Measurements from ENCODE around the gene STARD3. TPM values are rescaled to one million over a fixed set of nuclear protein-coding genes. Genes with fewer than 3 reads are reported as not detected.

STARD3 gene
- total and polyA plus RNA-seq, 2 of the 13 experiments (the other 11 are each of a cell fraction or from before 2014, with no cell fraction given), result 34.6 to 100 TPM

- TF ChIP-seq MXD1 (CRISPR knock-in tag; IDR thresholded peaks at IDR 0.05) (peak; percentile 82), SAFB2 (CRISPR knock-in tag; IDR thresholded peaks at IDR 0.05; ENCODE audit: borderline replicate concordance, low read depth) (peak; percentile 95; the same call in 1 of the 2 replicates), MTF2 (CRISPR knock-in tag; IDR thresholded peaks at IDR 0.05; ENCODE audit: borderline replicate concordance) (peak; percentile 97; the same call in 1 of the 2 replicates), MBD4 (IDR thresholded peaks at IDR 0.05; ENCODE audit: borderline replicate concordance, low read length) (no peak), FOXP1 (IDR thresholded peaks at IDR 0.05) (no peak), FOXP1 (CRISPR knock-in tag; IDR thresholded peaks at IDR 0.05) (no peak), ZNF747 (CRISPR knock-in tag; IDR thresholded peaks at IDR 0.05; ENCODE audit: borderline replicate concordance) (peak; percentile 75; the same call in 1 of the 2 replicates), ZNF530 (CRISPR knock-in tag; IDR thresholded peaks at IDR 0.05; ENCODE audit: low read depth) (no peak), ZNF687 (CRISPR knock-in tag; IDR thresholded peaks at IDR 0.05) (peak; percentile 94), SKIL (CRISPR knock-in tag; IDR thresholded peaks at IDR 0.05; ENCODE audit: borderline replicate concordance) (no peak), ATF6 (CRISPR knock-in tag; conservative IDR thresholded peaks at IDR 0.05) (no peak), HNRNPK (IDR thresholded peaks at IDR 0.05; ENCODE audit: low read depth, low read length, poor library complexity, severe bottlenecking) (peak; percentile 89), CHCHD3 (CRISPR knock-in tag; IDR thresholded peaks at IDR 0.05) (peak; percentile 81; the same call in 1 of the 2 replicates), SATB2 (CRISPR knock-in tag; IDR thresholded peaks at IDR 0.05) (no peak), MLX (CRISPR knock-in tag; IDR thresholded peaks at IDR 0.05) (no peak; the same call in 1 of the 2 replicates), ZBTB37 (CRISPR knock-in tag; IDR thresholded peaks at IDR 0.05) (no peak; the same call in 1 of the 2 replicates), TCF7L2 (IDR thresholded peaks at IDR 0.05; ENCODE audit: low read depth, low read length) (no peak), ZNF720 (CRISPR knock-in tag; IDR thresholded peaks at IDR 0.05) (no peak)
These were observed at the start of gene STARD3 (continued) for GRCh38 chr17:39636927-39637736.

Measured in HepG2 (cell line).